ENCODE data around the gene OPN4.

The OPN4 gene

DNA sequence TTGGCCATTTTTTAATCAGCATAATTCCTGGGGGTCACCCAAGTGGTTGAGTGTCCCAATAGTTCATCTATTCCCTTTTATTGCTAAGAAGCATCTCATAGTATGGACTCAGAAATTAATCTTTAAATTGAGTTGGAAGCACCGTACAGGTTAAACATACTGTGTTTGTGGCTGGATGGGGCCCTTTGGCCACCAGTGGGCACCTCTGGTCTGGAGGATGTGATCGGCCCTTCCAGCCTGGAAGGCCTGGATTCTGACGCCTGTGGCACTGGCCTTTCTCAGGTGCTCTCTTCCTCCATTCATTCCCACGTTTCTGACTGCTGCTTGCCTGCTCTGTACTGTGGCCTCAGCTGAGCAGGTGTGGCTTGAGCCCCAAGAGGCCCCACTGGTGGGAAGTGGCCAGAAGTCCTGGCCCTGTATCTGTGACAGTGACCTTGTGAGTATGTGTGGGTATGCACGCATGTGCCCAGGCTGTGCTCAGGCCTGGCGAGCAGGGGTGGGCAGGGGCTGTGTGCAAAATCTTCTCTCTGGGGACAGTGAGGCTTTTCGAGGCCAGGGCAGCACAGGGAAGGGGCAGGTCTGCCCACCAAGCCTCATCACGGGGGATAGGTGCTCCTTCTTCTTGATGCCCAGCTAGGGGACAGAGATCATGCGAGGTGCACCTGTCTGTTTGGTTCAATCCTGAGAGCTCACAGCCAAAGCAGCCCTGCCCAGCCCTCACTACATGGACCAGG lies 44.0 kb downstream of the OPN4 start:
- no peak for DNase-seq (ENCODE audit: low spot score)
- TF ChIP-seq, protein P1, sequence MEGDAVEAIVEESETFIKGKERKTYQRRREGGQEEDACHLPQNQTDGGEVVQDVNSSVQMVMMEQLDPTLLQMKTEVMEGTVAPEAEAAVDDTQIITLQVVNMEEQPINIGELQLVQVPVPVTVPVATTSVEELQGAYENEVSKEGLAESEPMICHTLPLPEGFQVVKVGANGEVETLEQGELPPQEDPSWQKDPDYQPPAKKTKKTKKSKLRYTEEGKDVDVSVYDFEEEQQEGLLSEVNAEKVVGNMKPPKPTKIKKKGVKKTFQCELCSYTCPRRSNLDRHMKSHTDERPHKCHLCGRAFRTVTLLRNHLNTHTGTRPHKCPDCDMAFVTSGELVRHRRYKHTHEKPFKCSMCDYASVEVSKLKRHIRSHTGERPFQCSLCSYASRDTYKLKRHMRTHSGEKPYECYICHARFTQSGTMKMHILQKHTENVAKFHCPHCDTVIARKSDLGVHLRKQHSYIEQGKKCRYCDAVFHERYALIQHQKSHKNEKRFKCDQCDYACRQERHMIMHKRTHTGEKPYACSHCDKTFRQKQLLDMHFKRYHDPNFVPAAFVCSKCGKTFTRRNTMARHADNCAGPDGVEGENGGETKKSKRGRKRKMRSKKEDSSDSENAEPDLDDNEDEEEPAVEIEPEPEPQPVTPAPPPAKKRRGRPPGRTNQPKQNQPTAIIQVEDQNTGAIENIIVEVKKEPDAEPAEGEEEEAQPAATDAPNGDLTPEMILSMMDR (IDR thresholded peaks at IDR 0.05; ENCODE audit: extremely low read depth, missing control alignments) = no peak

DNA sequence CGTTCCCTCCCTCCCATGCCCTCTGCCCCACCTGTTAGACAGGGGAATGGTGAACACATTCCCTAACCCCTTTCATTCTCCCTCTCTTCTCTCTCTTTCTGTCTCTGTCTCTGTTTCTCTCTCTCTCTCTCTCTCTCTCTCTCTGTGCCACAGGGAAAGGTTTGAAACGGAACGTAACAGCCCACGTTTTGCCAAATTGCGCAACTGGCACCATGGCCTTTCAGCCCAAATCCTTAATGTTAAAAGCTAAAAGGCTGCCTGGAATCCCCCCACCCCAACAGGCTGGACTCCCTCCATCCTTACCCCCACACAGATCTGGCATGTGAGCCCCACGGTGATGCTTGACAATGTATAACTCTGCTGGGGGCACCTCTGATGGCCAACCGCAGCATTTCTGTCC lies 44.8 kb downstream of the OPN4 start:
- TF ChIP-seq, protein P1 (IDR thresholded peaks at IDR 0.05; ENCODE audit: extremely low read depth, missing control alignments) = no peak
- DNase-seq (ENCODE audit: low spot score) = no peak

DNA sequence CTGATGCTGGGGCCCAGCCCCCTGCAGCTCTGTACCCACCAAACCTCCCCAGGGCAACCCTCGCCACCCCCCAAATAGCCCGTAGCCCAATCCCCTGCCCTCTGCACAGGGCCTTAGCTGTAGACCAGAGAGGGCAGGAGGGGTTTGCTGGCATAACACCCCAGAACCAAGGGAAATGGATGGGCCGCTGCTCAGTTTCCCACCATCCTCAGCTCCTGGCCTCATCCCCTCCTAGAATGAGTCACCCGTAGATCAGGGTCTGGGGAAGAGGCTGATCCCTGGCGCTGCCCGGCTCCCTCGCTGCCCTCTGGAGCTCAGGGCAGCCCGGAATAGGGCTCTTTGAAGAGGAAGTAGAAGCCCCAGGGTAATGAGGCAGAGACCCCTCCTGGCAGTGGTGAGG lies 45.2 kb downstream of the OPN4 start:
- TF ChIP-seq, protein P1 (IDR thresholded peaks at IDR 0.05; ENCODE audit: extremely low read depth, missing control alignments) = no peak
- no peak for DNase-seq (ENCODE audit: low spot score)

DNA sequence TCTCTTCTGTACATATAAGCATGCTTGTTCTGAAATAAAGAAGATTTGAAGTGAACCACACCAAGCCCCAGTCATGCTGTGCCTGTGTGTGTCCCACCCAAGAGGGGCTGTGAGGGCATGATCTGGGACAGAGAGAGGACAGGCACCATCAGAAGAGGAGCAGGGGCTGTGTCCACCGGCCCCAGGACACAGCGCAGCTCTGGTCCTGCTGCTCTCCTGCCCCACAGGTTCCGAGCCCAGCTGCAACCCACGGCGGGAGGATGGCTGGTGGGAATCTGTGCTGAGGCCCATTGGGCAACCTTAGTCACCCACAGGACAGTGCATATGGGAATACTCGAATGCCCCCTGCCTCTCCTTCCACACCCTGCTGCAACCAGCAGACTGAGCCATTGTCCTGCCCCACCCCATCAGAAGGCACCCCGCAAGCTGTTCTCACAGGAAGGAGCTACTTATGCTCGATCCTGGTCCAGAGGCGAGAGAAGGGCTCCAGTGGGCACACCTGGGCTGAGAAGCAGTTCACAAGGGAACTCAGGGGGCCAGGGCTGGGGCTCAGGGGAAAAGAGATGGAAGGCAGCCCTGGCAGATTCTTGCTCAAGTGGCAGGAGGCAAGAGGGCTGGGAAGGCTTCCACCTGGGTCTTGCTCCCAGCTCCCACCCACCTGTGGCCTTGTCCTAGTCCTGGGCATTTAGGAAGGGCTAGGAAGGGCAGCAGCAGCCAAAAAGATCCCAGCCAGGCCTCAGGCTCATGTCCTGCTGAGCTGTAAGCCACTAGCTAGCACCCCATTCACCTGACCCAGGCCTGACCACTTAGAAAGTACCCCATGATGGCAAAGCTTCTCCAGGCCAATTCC lies 45.9 kb downstream of the OPN4 start:
- no peak for DNase-seq (ENCODE audit: low spot score)

DNA sequence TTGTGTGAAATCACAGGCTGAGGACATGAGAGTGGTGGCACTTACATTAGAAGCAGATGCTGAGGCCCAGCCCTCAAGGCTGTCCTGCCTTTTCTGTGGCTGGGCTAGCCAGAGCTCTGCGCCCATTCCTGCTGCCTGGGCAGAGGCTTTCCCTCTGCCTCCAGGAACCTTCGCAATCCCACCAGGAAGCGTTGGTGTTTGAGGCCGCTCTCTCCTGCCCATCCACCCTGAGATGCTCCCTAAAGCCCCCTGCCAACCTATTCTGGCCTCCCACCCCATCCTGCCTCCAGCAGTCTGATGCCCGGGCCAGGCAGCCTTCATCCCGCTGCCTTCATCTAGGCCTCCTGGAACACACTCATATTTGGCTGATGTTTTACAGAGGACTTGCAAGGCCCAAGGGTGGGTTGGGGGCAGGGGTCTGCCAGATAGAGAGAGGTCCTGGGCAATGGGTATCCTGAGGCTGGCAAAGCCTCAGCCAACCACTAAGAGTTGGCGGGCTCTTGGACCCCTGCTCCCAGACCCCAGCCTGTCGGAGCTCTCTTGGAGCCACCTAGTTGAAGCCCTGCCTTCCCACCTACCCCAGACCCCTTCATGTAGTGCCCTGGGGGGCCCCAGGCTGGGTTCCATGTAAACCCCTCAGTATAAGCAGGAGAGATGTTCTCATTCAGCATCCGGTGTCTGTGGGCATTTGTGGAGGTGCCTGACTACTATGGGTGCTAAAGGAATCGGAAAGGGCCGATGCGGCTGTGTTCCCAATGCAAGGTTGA lies 46.7 kb downstream of the OPN4 start:
- no peak for DNase-seq (ENCODE audit: low spot score)
- TF ChIP-seq, protein P1 (IDR thresholded peaks at IDR 0.05; ENCODE audit: extremely low read depth, missing control alignments) = no peak

More for the DNA sequence above, 45.9 kb downstream of the OPN4 start:
- TF ChIP-seq, protein P1 (IDR thresholded peaks at IDR 0.05; ENCODE audit: extremely low read depth, missing control alignments) = no peak

DNA sequence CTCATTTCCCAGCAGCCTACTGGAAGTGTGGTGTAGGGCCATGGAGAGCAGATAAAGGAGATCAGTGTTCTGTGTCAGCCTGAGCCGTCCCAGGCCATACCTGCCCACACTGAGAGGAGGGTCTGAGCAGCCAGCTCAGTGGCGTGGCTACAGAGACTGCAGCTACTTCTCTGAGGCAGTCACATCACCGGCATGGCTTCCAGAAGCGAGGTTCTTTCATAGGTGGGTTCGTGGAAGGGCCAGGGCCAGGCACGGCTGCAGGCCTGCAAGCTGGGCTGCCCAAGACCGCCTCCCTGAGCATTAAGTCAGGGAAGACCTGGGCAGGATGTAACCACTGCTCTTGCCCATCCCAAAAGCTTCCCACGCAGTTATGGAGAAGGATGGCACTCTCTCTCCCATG lies 48.8 kb downstream of the OPN4 start:
- DNase-seq (ENCODE audit: low spot score) = no peak
- TF ChIP-seq, protein P1 (IDR thresholded peaks at IDR 0.05; ENCODE audit: extremely low read depth, missing control alignments) = no peak

Data from GM20000 (cell line).